Omental fat pad (tissue), 4 donors: Measurements from ENCODE around the gene NTN1. TPM values are rescaled to one million over a fixed set of nuclear protein-coding genes. Genes with fewer than 3 reads are reported as not detected.

Source experiments
- ATAC-seq: fragments of 150-250 bp; one replicate; pipeline ENCODE4 v1.9.1; 2016; ENCODE audit warnings: mild to moderate bottlenecking, moderate library complexity; ENCODE audit not compliant: low FRiP score
- DNase-seq: peaks from one replicate; pipeline ENCODE4 v3.0.0-alpha.2; 2019; ENCODE audit warnings: low spot score
- CTCF ChIP-seq, 3 donors: fragments of 450-650 bp; IDR thresholded peaks; one replicate each; pipeline ENCODE4 v1.5.1; 2016 to 2017; ENCODE audit warnings: antibody characterized with exemption in 3 of 3, mild to moderate bottlenecking in 3 of 3, moderate library complexity in 2 of 3
- total RNA-seq, 4 donors: library from RNA; depleted of rRNA; stranded (reverse); fragments of >200 nt; gene quantifications; one replicate each; pipeline ENCODE4 v1.1.0, GENCODE V29; 2016

Gene NTN1
- total RNA-seq, 4 donors from 2014 or later, result 0.69 to 7.3 (median 2.5) TPM

- no peak for TF ChIP-seq CTCF (IDR thresholded peaks at IDR 0.05)
Observed at GRCh38 chr17:9266697-9267117, 245.4 kb downstream of the NTN1 start.

GRCh38 chr17:9268546-9268945 is 247.2 kb downstream of the NTN1 start:
- no peak for TF ChIP-seq CTCF (IDR thresholded peaks at IDR 0.05)

More at GRCh38 chr17:9266697-9267117, 245.4 kb downstream of the NTN1 start:
- DNase-seq (no peak), ATAC-seq (no peak)

GRCh38 chr17:9269350-9270035 is 248.2 kb downstream of the NTN1 start:
- ATAC-seq, result no peak
- no peak for TF ChIP-seq CTCF (IDR thresholded peaks at IDR 0.05)
- DNase-seq, result no peak

More at GRCh38 chr17:9268546-9268945, 247.2 kb downstream of the NTN1 start:
- DNase-seq, result no peak
- ATAC-seq, result no peak

GRCh38 chr17:9270921-9271320 is 249.6 kb downstream of the NTN1 start:
- TF ChIP-seq CTCF (IDR thresholded peaks at IDR 0.05), result no peak
- DNase-seq, result no peak
- ATAC-seq, result no peak

GRCh38 chr17:9271989-9272388 is 250.7 kb downstream of the NTN1 start:
- no peak for TF ChIP-seq CTCF (IDR thresholded peaks at IDR 0.05)
- DNase-seq (no peak), ATAC-seq (no peak)

- ATAC-seq (no peak), DNase-seq (no peak)
- no peak for TF ChIP-seq CTCF (IDR thresholded peaks at IDR 0.05)
Observed at GRCh38 chr17:9272501-9273200, 251.3 kb downstream of the NTN1 start.
